Measurements from ENCODE around the gene ODR4. TPM values are rescaled to one million over a fixed set of nuclear protein-coding genes. Genes with fewer than 3 reads are reported as not detected.
"Not testable (repeated sequence)": the region's sequence is repeated elsewhere in the genome, so short reads cannot be mapped to it uniquely, and the experiment has no call there.

The ODR4 gene
- total RNA-seq, 1 donor from 2014 or later, result 5.5 TPM

DNA sequence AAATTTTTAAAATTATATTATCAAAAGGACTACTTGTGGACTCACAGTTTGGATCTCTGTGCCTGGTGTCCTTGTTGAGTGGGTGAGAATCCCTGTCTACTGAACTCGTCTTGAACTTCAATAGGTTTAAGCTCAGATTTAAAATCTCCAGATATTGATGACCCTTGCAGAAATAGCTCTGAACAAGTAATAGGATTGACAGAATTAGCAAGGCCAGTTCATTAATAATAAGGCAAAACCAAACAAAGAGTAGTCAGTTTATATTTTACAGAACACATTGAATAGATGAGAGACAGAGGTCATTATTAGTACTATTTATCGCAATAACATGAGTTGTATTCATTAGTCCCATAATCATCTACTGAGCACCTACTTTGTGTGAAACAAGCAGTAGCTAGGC is 85.4 kb downstream of the ODR4 start, which contains the start of gene PDC:
Gene PDC (minus strand): TSS at position 101 of the 400 bp plus-strand sequence. CDS start 11,655 bp downstream, outside the sequence.
- Histone ChIP-seq H3K27ac (no peak within 1 kb of the TSS), H3K4me1 (no peaks in the 10 kb centered on the region), H3K4me3 (no peak within 1 kb of the TSS), H3K27me3 (no peaks in the 10 kb centered on the region), H3K36me3 (no peaks in the 10 kb centered on the region), H3K9me3 (no peaks in the 10 kb centered on the region)
- TF ChIP-seq, protein P1, sequence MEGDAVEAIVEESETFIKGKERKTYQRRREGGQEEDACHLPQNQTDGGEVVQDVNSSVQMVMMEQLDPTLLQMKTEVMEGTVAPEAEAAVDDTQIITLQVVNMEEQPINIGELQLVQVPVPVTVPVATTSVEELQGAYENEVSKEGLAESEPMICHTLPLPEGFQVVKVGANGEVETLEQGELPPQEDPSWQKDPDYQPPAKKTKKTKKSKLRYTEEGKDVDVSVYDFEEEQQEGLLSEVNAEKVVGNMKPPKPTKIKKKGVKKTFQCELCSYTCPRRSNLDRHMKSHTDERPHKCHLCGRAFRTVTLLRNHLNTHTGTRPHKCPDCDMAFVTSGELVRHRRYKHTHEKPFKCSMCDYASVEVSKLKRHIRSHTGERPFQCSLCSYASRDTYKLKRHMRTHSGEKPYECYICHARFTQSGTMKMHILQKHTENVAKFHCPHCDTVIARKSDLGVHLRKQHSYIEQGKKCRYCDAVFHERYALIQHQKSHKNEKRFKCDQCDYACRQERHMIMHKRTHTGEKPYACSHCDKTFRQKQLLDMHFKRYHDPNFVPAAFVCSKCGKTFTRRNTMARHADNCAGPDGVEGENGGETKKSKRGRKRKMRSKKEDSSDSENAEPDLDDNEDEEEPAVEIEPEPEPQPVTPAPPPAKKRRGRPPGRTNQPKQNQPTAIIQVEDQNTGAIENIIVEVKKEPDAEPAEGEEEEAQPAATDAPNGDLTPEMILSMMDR (IDR thresholded peaks at IDR 0.05), result no peak
- intact Hi-C loops (cut with DNase I), result no loop called here
- DNase-seq (ENCODE audit: low spot score in 2 of 2), result no peak

DNA sequence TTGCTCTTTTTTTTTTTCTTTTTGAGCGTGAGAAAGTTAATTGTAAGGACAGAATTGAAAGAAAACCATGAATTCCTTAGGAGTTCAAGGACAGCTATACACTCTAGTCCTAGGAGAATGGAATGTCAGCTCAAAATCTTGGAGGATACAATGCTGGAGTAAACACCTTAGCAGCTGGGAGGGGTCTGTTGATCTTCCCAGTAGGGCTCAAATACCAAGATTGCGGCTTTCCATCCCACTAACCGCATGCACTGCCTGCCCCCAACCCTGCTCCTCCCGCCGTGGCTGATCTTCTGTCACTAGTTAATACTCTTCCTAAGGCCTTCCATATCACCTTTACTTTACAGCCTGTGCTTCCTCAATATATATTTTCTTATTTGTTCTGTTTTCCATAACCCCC is 87.9 kb downstream of the ODR4 start:
- no peak overlapping the region for H3K27ac ChIP-seq
- DNase-seq (ENCODE audit: low spot score in 2 of 2), result no peak
- H3K4me1 ChIP-seq, result no peaks in the 10 kb centered on the region
- H3K36me3 ChIP-seq, result no peaks in the 10 kb centered on the region
- intact Hi-C loops (cut with DNase I), result no loop called here
- no peaks in the 10 kb centered on the region for H3K27me3 ChIP-seq
- TF ChIP-seq, protein P1 (IDR thresholded peaks at IDR 0.05), result no peak
- H3K4me3 ChIP-seq, result no peak overlapping the region
- H3K9me3 ChIP-seq, result no peaks in the 10 kb centered on the region

DNA sequence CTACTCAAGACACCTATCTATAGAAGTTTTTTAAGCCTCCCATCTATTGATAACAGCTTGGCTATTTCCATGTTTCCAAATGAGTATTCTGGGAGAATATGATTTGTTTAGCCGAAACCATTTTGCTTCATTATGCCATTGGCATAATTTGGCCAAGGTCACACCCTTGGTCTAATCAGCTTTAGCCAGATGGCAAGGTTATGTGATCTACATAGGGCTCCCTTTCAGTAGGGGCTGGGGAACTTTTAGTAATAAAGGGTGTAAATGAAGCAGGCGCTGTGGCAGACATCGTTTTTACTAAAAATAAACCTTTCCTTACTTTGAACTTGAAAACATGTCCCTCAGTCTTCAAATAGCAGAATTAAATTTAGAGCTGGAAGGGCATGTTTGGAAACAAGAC is 88.3 kb downstream of the ODR4 start:
- intact Hi-C loops (cut with DNase I), result no loop called here
- Histone ChIP-seq H3K36me3 (no peaks in the 10 kb centered on the region), H3K27me3 (no peaks in the 10 kb centered on the region), H3K27ac (no peak overlapping the region), H3K4me1 (no peaks in the 10 kb centered on the region), H3K9me3 (no peaks in the 10 kb centered on the region), H3K4me3 (no peak overlapping the region)
- TF ChIP-seq, protein P1 (IDR thresholded peaks at IDR 0.05), result no peak
- no peak for DNase-seq (ENCODE audit: low spot score in 2 of 2)

DNA sequence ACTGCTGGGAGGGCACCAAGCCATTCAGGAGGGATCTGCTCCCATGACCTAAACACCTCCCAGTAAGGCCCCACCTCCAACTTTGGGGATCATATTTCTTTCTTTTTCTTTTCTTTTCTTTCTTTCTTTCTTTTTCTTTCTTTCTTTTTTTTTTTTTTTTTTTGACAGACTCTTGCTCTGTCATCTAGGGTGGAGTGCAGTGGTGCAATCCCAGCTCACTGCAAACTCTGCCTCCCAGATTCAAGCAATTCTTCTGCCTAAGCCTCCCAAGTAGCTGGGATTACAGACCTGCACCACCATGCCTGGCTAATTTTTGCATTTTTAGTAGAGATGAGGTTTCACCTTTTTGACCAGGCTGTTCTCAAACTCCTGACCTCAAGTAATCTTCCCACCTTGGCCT is 89.9 kb downstream of the ODR4 start:
- H3K27ac ChIP-seq; H3K4me1 ChIP-seq; H3K36me3 ChIP-seq; DNase-seq (ENCODE audit: low spot score in 2 of 2); H3K27me3 ChIP-seq; H3K9me3 ChIP-seq; H3K4me3 ChIP-seq; intact Hi-C loops (cut with DNase I): not testable (repeated sequence)

DNA sequence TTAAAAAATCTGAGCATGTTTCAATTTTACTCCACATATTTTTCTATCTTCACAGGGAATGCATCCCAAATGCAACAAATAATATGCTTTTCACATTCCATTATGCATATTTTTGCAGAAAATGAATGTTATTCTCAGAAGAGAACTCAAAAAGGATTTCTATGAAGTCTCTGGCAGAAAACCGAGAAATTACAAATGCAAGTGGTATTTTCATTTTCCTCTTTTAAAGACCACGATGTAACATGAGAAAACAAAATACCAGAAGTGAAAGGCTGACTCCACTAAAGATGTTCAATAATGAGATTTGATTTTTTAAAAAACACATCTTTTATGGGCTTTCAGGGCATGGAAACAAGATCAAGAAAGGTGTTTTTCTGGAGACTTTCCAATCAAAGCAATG is 90.3 kb downstream of the ODR4 start:
- H3K4me3 ChIP-seq, result no peak overlapping the region
- H3K27ac ChIP-seq, result no peak overlapping the region
- TF ChIP-seq, protein P1 (IDR thresholded peaks at IDR 0.05), result no peak
- no peaks in the 10 kb centered on the region for H3K27me3 ChIP-seq
- no peaks in the 10 kb centered on the region for H3K36me3 ChIP-seq
- no peak for DNase-seq (ENCODE audit: low spot score in 2 of 2)
- H3K4me1 ChIP-seq, result no peaks in the 10 kb centered on the region
- H3K9me3 ChIP-seq, result no peaks in the 10 kb centered on the region
- intact Hi-C loops (cut with DNase I), result no loop called here

Other genes starting within 250 kb of the ODR4 start
- gene PRG4, start 79.6 kb upstream of the ODR4 start, total RNA-seq, result 8.1 TPM
- 35.7 TPM for gene TPR, start 585 bp upstream of the ODR4 start, total RNA-seq
- gene PDC, start 85.3 kb downstream of the ODR4 start, total RNA-seq, result not detected